GM10266 (cell line): ENCODE measurements around the gene LDHAL6B.

ENCODE experiments used
- DNase-seq: peaks from one replicate; pipeline ENCODE4 v3.0.0; 2012; ENCODE audit errors: extremely low spot score
- TF ChIP-seq, protein P1 (sequence below): IDR thresholded peaks from 2 replicates; pipeline ENCODE4 v1.5.1; 2012; ENCODE audit warnings: mild to moderate bottlenecking, low read depth; ENCODE audit not compliant: control insufficient read depth, insufficient read depth; ENCODE audit errors: missing control alignments

The LDHAL6B gene

DNA sequence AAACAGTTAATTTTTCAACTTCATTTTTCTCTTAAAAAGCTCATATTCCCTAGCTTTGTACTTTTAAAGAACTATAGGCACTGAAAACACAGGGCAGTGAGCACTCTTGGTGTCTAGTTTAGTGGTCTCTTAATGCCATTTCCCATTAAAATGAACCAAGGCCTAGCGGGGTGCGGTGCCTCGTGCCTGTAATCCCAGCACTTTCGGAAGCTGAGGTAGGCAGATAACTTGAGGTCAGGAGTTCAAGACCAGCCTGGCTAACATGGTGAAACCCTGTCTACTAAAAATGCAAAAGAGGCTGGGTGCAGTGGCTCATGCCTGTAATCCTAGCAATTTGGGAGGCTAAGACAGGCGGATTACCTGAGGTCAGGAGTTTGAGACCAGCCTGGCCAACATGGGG, 45.5 kb downstream of the LDHAL6B start:
- TF ChIP-seq, protein P1, sequence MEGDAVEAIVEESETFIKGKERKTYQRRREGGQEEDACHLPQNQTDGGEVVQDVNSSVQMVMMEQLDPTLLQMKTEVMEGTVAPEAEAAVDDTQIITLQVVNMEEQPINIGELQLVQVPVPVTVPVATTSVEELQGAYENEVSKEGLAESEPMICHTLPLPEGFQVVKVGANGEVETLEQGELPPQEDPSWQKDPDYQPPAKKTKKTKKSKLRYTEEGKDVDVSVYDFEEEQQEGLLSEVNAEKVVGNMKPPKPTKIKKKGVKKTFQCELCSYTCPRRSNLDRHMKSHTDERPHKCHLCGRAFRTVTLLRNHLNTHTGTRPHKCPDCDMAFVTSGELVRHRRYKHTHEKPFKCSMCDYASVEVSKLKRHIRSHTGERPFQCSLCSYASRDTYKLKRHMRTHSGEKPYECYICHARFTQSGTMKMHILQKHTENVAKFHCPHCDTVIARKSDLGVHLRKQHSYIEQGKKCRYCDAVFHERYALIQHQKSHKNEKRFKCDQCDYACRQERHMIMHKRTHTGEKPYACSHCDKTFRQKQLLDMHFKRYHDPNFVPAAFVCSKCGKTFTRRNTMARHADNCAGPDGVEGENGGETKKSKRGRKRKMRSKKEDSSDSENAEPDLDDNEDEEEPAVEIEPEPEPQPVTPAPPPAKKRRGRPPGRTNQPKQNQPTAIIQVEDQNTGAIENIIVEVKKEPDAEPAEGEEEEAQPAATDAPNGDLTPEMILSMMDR, result no peak
- no peak for DNase-seq

DNA sequence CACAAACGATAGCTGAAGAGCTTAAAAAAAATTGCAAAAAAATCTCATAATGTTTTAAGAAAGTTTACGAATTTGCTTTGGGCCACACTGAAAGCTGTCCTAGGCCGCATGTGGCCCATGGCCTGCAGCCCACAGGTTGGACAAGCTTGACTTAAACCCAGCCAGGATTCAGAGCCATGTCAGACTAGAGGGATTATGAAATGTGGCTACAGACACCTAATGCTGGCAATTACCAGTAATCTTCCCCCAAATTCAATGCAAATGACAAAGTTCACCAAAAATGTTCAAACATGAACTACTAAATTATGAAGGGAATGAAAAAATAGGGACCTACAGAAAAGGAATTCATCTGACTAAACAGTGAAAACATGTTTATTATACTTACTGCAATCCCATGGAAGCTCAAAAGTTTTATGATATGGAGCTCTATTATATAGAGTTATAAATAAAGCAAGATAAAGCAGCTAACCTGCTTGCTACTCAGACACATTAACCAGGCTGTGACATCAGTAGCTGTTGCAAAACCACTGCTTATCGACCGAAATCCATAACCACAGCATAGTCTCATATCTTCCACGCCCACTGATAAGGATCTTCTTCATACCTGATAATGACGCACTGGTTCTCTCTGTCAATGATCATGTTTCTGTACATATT, 49.2 kb downstream of the LDHAL6B start:
- peak; percentile 39 for DNase-seq
- TF ChIP-seq, protein P1, result no peak

DNA sequence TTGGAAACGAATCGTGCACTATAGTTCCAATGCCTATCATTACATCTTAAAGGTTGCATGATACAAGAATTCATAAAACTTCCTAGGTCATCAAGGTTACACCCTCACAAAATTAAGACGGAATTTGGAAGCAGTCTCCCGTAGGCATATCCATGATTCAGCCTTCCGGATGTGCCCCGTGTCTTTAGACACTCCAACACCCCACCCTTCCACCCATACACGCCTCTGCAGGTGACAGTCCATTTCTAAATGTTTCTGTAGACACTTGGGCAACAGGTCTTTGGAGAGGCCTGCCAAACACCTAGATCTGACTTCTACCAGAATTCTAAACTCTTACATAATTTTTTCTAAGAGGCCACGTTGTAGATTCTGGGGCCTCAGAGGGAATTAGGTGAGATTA, 49.8 kb downstream of the LDHAL6B start:
- DNase-seq, result no peak
- TF ChIP-seq, protein P1, result no peak

DNA sequence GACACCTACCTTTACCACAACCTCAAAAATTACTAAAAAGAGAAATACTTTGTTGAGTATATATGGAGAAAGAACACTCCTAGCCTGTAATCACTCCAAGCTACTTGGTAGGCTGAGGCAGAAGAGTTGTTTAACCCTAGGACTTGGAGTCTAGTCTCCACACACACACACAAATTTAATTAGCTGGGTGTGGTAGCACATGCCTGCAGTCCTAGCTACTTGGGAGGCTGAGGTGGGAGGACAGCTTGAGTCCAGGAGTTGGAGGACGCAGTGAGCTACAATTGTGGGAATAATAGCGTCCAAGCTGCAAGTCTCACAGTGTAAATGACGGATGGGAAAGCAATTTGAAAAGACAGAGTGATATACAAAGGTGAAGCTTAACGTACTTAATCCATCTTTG, 50.5 kb downstream of the LDHAL6B start:
- TF ChIP-seq, protein P1, result no peak
- DNase-seq, result no peak
